GM18508 (cell line): ENCODE measurements around the gene ABHD14A.
"Not testable (repeated sequence)": the region's sequence is repeated elsewhere in the genome, so short reads cannot be mapped to it uniquely, and the experiment has no call there.

ENCODE experiments used
- ATAC-seq: cut with Tn5 transposase; IDR thresholded peaks from one replicate; pipeline ENCODE4 v1.9.1; 2021; ENCODE audit warnings: moderate number of reproducible peaks; ENCODE audit not compliant: insufficient read depth, unreplicated experiment

ABHD14A gene

DNA sequence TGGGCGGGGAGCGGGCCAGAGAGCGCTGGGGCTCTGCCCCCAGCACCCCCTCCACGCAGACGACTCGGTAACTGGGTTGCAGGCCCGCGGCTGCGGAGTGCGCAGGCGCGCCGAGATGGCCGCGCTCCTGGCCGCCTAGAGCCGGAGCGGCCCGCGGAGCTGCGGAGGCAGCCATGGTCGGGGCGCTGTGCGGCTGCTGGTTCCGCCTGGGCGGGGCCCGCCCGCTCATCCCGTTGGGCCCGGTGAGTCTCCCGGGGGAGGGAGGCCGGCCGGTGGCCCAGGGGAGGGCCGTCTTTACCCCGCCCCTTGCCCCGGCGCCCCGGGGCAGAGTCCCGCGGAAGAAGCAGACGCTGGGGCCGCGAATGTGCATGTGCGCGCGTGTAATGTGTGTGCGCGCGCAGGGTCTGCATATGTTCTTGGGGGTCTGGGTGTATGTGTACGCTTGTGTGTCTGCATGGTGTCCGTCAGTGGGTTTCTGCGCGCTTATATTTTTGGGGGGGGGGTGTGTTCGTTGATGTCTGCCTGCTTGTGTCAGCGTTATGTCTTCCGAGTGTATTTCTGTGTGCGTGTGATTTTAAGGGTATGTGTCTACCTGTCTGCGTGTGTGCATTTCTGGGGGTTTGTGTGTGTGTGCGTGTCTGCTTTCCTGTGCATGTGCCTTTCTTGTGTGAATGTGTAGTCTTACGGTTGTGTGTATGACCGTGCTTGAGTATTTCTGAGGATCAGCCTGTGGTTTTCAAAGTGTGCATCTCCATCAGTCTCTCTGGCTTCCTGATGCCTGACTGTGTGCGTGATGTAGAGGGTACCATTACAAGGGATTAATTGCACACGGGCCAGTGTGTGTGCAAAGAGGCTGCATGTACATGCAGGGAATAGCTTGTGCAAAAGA is at the start of gene ABHD14A:
TSS of gene ABHD14A (plus strand) at position 102 of the 889 bp plus-strand sequence. CDS start at position 174, 72 bp downstream.
- ATAC-seq: no peak

GRCh38 chr3:51927061-51927977 is 47.5 kb upstream of the ABHD14A start:
- no peak for ATAC-seq

GRCh38 chr3:51928438-51928837 is 46.4 kb upstream of the ABHD14A start:
- no peak for ATAC-seq

- ATAC-seq: not testable (repeated sequence)
These were observed 45.9 kb upstream of the ABHD14A start for GRCh38 chr3:51928981-51929380.

GRCh38 chr3:51929420-51930003 is 45.4 kb upstream of the ABHD14A start:
- ATAC-seq: no peak

DNA sequence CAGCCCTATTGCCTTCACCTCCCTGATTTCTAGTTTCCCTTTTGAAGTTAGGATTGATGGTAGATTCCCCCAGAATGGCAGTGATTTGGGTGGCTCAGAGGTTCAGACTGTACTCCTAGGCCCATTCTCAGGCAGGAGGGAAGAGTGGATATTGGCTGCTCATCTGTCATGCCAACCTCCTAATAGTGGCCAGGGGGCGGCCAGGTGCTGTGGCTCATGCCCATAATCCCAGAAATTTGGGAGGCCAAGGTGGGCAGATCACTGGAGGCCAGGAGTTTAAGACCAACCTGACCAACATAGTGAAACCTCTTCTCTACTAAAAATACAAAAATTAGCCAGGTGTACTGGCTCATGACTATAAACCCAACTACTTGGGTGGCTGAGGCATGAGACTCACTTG is 44.4 kb upstream of the ABHD14A start:
- no peak for ATAC-seq

DNA sequence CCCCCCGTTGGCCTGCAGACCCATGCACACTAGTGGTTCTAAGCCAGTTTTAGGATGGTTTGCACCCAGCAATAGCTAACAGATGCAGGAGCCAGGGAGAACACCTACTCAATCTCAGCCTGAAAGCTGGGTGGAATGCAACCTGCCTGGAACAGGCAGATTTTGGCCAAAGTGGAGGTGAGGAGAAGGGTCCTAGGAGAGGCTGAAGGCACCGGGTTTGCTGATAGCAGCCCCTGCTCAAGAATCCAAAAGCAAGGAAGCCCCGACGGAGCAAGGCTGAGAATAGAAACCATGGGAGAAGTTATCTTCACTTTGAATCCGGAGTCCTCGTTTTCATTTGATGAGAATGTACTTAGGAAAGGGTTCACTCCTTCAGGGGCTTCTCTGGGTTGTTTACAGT is 43.1 kb upstream of the ABHD14A start:
- no peak for ATAC-seq

- ATAC-seq: no peak
These were observed 42.1 kb upstream of the ABHD14A start for GRCh38 chr3:51932471-51933370.

- ATAC-seq: no peak
These were observed 41.3 kb upstream of the ABHD14A start for GRCh38 chr3:51933471-51934138.

DNA sequence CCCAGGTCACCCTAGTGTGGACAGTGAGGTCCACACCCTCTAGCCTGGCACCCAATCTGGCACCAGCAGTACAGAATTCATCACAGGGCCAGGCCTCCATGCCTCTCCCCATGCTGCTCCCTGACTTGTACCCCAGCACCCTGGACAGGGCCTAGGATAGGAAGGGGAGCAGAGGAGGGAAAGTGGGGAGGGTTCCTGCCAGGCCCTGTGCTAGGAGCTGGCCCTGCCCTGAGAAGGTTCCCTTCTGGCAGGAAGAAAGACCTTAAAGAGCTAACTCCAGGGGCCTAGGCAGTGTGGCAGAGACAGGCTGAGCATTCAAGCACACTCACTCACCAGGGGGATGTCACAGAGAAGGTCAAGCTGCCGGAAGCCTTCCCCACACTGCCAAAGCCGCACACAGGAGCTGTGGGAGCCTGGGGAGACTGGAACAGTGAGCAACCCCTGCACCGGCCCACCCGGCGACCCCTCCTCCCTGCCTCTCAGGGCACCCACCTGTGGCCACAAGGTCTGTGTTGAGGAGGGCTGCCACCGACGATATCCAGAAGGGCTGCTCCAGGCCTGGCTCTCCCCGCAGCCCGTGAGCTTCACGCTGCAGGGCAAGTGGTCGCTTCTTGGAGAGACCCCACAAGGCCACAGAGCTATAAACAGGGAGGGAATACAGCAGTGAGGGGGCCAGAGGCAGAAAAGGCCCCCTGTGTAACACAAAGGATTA is 40.6 kb upstream of the ABHD14A start:
- ATAC-seq: no peak

GRCh38 chr3:51934991-51935885 is 39.6 kb upstream of the ABHD14A start:
- no peak for ATAC-seq

DNA sequence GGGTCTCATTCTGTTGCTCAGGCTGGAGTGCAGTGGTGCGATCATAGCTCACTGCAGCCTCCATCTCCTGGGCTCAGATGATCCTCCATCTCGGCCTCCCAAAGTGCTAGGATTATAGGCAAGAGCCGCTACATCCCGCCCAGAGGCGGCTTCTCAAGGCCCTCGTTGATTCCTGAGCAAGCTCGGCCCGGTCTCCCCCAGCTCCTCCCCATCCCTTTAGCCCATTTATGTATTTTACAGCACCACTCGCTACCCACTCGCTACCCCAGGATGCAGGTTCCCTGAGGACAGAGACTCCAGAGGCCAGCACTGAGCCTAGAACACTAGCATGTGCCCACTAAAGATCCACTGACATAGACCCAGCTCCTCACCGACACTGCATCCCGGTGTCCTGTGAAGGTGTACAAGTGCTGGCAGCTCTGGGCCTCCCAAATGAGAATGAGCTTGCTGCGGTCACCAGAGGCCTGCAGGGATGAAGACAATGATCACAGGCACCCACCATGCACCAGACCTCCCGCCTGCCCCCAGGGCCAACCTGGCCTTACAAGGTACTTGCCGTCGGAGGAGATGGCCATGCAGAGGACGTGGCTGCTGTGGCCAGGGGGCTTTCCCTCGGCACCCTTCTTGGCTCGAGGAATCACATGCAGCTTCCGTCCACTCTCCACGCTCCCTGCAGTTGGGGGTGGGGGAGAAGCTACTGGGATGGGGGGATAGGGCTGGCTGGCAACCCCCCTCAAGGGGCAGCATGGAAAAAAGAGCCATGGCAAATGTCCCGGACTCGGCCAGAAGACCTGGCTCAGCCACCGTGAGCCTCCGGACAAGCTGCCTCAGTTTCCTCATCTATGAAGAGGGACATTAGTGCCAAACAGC is 38.7 kb upstream of the ABHD14A start:
- ATAC-seq: no peak

DNA sequence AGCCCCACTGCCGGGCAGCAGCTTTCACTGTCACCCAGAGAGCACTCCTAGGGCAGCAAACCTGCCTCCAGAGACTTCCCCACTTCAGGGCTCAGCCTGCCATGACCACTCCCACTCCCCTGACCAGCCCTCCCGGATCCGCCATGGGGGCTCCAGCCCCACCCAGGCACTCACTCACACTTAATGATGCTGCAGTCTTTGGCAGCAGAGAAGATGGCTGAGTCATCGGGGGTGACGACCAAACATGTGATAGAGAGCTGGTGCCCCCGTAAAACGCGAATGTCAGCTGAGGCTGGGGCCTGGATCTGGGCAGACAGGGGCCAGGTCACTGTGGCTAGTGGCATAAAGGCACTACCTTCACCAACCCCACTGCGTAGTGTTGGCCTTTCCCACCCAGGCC is 37.9 kb upstream of the ABHD14A start:
- ATAC-seq: no peak

- ATAC-seq: no peak
These were observed 37.0 kb upstream of the ABHD14A start for GRCh38 chr3:51937611-51938450.

DNA sequence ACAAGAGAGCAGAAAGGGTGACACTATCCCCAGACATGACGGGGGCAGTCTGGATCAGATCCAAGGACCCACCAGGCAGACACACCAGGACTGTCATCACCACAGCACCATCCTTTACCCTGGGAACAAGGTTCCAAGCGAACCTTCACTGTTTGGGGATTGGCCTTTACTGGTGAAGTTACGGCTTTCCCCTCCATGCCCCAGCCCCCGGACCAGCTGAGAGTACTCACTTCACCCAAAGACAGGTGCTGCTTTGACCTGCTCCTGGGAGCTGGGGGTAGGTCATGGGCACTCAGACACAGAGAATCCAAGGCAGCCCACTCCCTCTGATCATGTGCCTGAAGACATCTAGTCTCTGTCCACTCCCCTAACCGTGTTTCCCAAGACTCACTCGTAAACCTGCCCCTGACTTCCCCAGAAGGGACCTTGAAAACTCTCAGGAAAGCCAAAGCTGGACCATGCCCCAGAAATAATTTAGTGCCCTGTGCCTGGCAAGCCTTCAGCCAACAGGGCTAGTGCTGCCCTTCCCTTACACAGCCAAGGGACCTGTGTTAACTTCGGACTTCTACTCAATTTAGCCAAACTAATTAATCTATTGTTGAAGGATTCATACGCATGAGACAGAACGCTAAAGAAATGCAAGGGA is 36.0 kb upstream of the ABHD14A start:
- no peak for ATAC-seq
